IMR-90 (cell line): ENCODE measurements around the gene CD55. TPM values are rescaled to one million over a fixed set of nuclear protein-coding genes. Genes with fewer than 3 reads are reported as not detected.

Experiments
- ATAC-seq: fragments of 200-7000 bp; cut with Tn5 transposase; 2 replicates; pipeline ENCODE4 v1.9.1; 2020; ENCODE audit warnings: low read depth, mild to moderate bottlenecking, moderate library complexity
- BruUV-seq: library from RNA; stranded (reverse); fragments of 400-500 nt; replicated peaks from 2 replicates; lab custom pipeline; 2021; lab: Mats Ljungman, UMichigan
- CTCF ChIA-PET: fragments of 300-600 bp; formaldehyde crosslinking; extraction: SDS; loops from one replicate; lab custom pipeline; 2021; ENCODE audit warnings: antibody characterized with exemption; lab: Yijun Ruan, JAX
- POLR2A ChIA-PET: fragments of 300-600 bp; sonication (Branson Sonifier 250); formaldehyde crosslinking; loops from one replicate; lab custom pipeline; 2022; ENCODE audit warnings: antibody characterized with exemption; ENCODE audit not compliant: unreplicated experiment; lab: Charles Lee
- DNase-seq: peaks from one replicate; pipeline ENCODE4 v3.0.0; 2013
- H2AFZ ChIP-seq: replicated peaks from 2 replicates; pipeline ENCODE3; 2013; ENCODE audit warnings: low read length, mild to moderate bottlenecking; ENCODE audit not compliant: poor library complexity
- H2AK5ac ChIP-seq: 2 replicates; pipeline ENCODE4 v1.6.1; 2013; ENCODE audit warnings: low read depth, low read length, inconsistent platforms
- H2AK9ac ChIP-seq: replicated peaks from 2 replicates; pipeline ENCODE3; 2013; ENCODE audit warnings: mild to moderate bottlenecking, low read depth, low read length, moderate library complexity; ENCODE audit not compliant: poor library complexity
- H2BK120ac ChIP-seq: 2 replicates; pipeline ENCODE4 v1.6.1; 2013; ENCODE audit warnings: low read depth, low read length, inconsistent platforms
- H2BK15ac ChIP-seq: 3 replicates; pipeline ENCODE4 v1.6.1; 2013; ENCODE audit warnings: low read depth, low read length, inconsistent platforms
- H2BK20ac ChIP-seq: 2 replicates; pipeline ENCODE4 v1.6.1; 2013; ENCODE audit warnings: low read depth, mild to moderate bottlenecking, inconsistent platforms, low read length, moderate library complexity
- H2BK5ac ChIP-seq: 2 replicates; pipeline ENCODE4 v1.6.1; 2013; ENCODE audit warnings: mild to moderate bottlenecking, low read depth, low read length, inconsistent platforms; ENCODE audit not compliant: poor library complexity, severe bottlenecking
- H3K14ac ChIP-seq: replicated peaks from 2 replicates; pipeline ENCODE4 v1.6.1; 2013; ENCODE audit warnings: low read depth, low read length, inconsistent platforms
- H3K18ac ChIP-seq: 2 replicates; pipeline ENCODE4 v1.6.1; 2013; ENCODE audit warnings: low read depth, low read length, control low read depth
- H3K23ac ChIP-seq: 2 replicates; pipeline ENCODE4 v1.6.1; 2013; ENCODE audit warnings: low read depth, low read length, inconsistent platforms
- H3K27ac ChIP-seq: 2 replicates; pipeline ENCODE4 v1.5.1; 2013; ENCODE audit warnings: mild to moderate bottlenecking, control low read depth, low read length; ENCODE audit not compliant: insufficient read depth
- H3K27me3 ChIP-seq: 2 replicates; pipeline ENCODE4 v1.6.1; 2013; ENCODE audit warnings: low read length; ENCODE audit not compliant: control insufficient read depth, insufficient read depth
- H3K36me3 ChIP-seq: 2 replicates; pipeline ENCODE4 v1.6.1; 2013; ENCODE audit warnings: low read length, mixed read lengths; ENCODE audit not compliant: control insufficient read depth, insufficient read depth
- H3K4ac ChIP-seq: 2 replicates; pipeline ENCODE4 v1.6.1; 2013; ENCODE audit warnings: low read depth, low read length, inconsistent platforms
- H3K4me1 ChIP-seq: 2 replicates; pipeline ENCODE4 v1.6.1; 2013; ENCODE audit warnings: low read length, mixed read lengths; ENCODE audit not compliant: control insufficient read depth, insufficient read depth
- H3K4me2 ChIP-seq: 2 replicates; pipeline ENCODE4 v1.6.1; 2013; ENCODE audit warnings: low read depth, mild to moderate bottlenecking, control low read depth, low read length, moderate library complexity
- H3K4me3 ChIP-seq: 2 replicates; pipeline ENCODE4 v1.5.1; 2013; ENCODE audit warnings: low read depth, mild to moderate bottlenecking, control low read depth, low read length, moderate library complexity; ENCODE audit not compliant: insufficient read depth
- H3K56ac ChIP-seq: 2 replicates; pipeline ENCODE4 v1.6.1; 2013; ENCODE audit warnings: low read length, inconsistent platforms; ENCODE audit not compliant: insufficient read depth; ENCODE audit errors: extremely low read depth
- H3K79me1 ChIP-seq, 2 experiments: 2 replicates each; pipeline ENCODE4 v1.6.1; 2013; ENCODE audit warnings: low read length in 2 of 2, inconsistent platforms in 1 of 2, low read depth in 1 of 2
- H3K9ac ChIP-seq: 2 replicates; pipeline ENCODE4 v1.6.1; 2013; ENCODE audit warnings: low read depth, low read length, control low read depth
- H3K9me1 ChIP-seq: 2 replicates; pipeline ENCODE4 v1.6.1; 2013; ENCODE audit warnings: low read length, inconsistent platforms; ENCODE audit not compliant: insufficient read depth
- H3K9me3 ChIP-seq: 2 replicates; pipeline ENCODE4 v1.6.1; 2013; ENCODE audit warnings: low read length; ENCODE audit not compliant: control insufficient read depth, insufficient read depth
- H4K20me1 ChIP-seq: 2 replicates; pipeline ENCODE4 v1.6.1; 2013; ENCODE audit warnings: low read length, inconsistent platforms; ENCODE audit not compliant: insufficient read depth
- H4K5ac ChIP-seq: 2 replicates; pipeline ENCODE4 v1.6.1; 2013; ENCODE audit warnings: mild to moderate bottlenecking, low read depth, low read length, control low read depth
- H4K8ac ChIP-seq, 2 experiments: 2 replicates each; pipeline ENCODE4 v1.6.1; 2013; ENCODE audit warnings: low read depth in 2 of 2, low read length in 2 of 2, control low read depth in 1 of 2, inconsistent platforms in 1 of 2
- H4K91ac ChIP-seq: 2 replicates; pipeline ENCODE4 v1.6.1; 2013; ENCODE audit warnings: low read depth, low read length, inconsistent platforms; ENCODE audit not compliant: insufficient read depth
- BHLHE40 ChIP-seq: fragments of 150-350 bp; IDR thresholded peaks from 2 replicates; pipeline ENCODE4 v1.6.1; 2016; ENCODE audit warnings: mild to moderate bottlenecking, low read depth, low read length
- CEBPB ChIP-seq: IDR thresholded peaks from 2 replicates; pipeline ENCODE4 v1.6.1; 2012; ENCODE audit warnings: low read depth, low read length, improper control_type of control experiment
- CHD1 ChIP-seq: IDR thresholded peaks from 2 replicates; pipeline ENCODE4 v1.6.1; 2012; ENCODE audit warnings: low read depth, low read length, improper control_type of control experiment
- CTCF ChIP-seq: conservative IDR thresholded peaks from 2 replicates; pipeline ENCODE4 v1.5.1; 2012; ENCODE audit warnings: mild to moderate bottlenecking, low read depth, low read length, improper control_type of control experiment
- ELK1 ChIP-seq: fragments of 150-350 bp; IDR thresholded peaks from 2 replicates; pipeline ENCODE4 v1.6.1; 2016; ENCODE audit warnings: low read depth, mild to moderate bottlenecking, low read length, moderate library complexity, borderline replicate concordance
- FOS ChIP-seq: fragments of 150-350 bp; IDR thresholded peaks from 2 replicates; pipeline ENCODE4 v1.6.1; 2016; ENCODE audit warnings: low read depth, low read length
- MAFK ChIP-seq: IDR thresholded peaks from 2 replicates; pipeline ENCODE4 v1.6.1; 2012; ENCODE audit warnings: low read depth, low read length, improper control_type of control experiment
- MAZ ChIP-seq: IDR thresholded peaks from 2 replicates; pipeline ENCODE4 v1.6.1; 2012; ENCODE audit warnings: low read depth, mild to moderate bottlenecking, low read length, improper control_type of control experiment, moderate library complexity, borderline replicate concordance
- MXI1 ChIP-seq: IDR thresholded peaks from 2 replicates; pipeline ENCODE4 v1.6.1; 2012; ENCODE audit warnings: low read depth, mild to moderate bottlenecking, low read length, moderate library complexity, borderline replicate concordance
- NFE2L2 ChIP-seq: fragments of 150-350 bp; IDR thresholded peaks from 2 replicates; pipeline ENCODE4 v1.6.1; 2016; ENCODE audit warnings: low read depth, mild to moderate bottlenecking, low read length
- POLR2A ChIP-seq: IDR thresholded peaks from 2 replicates; pipeline ENCODE4 v1.6.1; 2012; ENCODE audit warnings: mild to moderate bottlenecking, low read depth, low read length
- RAD21 ChIP-seq: IDR thresholded peaks from 2 replicates; pipeline ENCODE4 v1.6.1; 2012; ENCODE audit warnings: low read length, improper control_type of control experiment
- RCOR1 ChIP-seq: IDR thresholded peaks from 2 replicates; pipeline ENCODE4 v1.6.1; 2012; ENCODE audit warnings: mild to moderate bottlenecking, low read length, improper control_type of control experiment; ENCODE audit not compliant: insufficient replicate concordance
- RFX5 ChIP-seq: IDR thresholded peaks from 2 replicates; pipeline ENCODE4 v1.8.0; 2012; ENCODE audit warnings: low read depth, mild to moderate bottlenecking, low read length, moderate library complexity
- SMC3 ChIP-seq: fragments of 150-350 bp; IDR thresholded peaks from 2 replicates; pipeline ENCODE4 v1.6.1; 2016; ENCODE audit warnings: low read depth, mild to moderate bottlenecking, antibody characterized with exemption, low read length, moderate library complexity
- USF2 ChIP-seq: fragments of 150-350 bp; IDR thresholded peaks from 2 replicates; pipeline ENCODE4 v1.6.1; 2017; ENCODE audit warnings: mild to moderate bottlenecking, antibody characterized with exemption, low read length, low read depth
- dilution Hi-C: fragments of 300-500 bp; cut with HindIII; formaldehyde crosslinking; loops from one replicate; pipeline ENCODE4 v1.14.3; 2018; ENCODE audit warnings: low sequenced_read_pairs; ENCODE audit not compliant: unreplicated experiment
- in situ Hi-C: fragments of 300-500 bp; cut with MboI; formaldehyde crosslinking; loops from 3 replicates; pipeline ENCODE4 v1.14.3; 2019; ENCODE audit warnings: low sequenced_read_pairs, inconsistent platforms, mixed read lengths
- intact Hi-C: fragments of 100-400 bp; cut with micrococcal nuclease; formaldehyde crosslinking; loops from 2 replicates; pipeline ENCODE4 v1.10.0; 2022
- polyA plus RNA-seq, 3 experiments: library from polyadenylated mRNA; depleted of rRNA; stranded (reverse); fragments of >200 nt; gene quantifications; 2 replicates each; pipeline ENCODE4 v1.2.3, GENCODE V29; 2012; ENCODE audit warnings: low replicate concordance in 1 of 3
- total RNA-seq: library from RNA; depleted of rRNA; stranded (reverse); fragments of >200 nt; gene quantifications from 2 replicates; pipeline ENCODE4 v1.2.3, GENCODE V29; 2012

Gene CD55
- total and polyA plus RNA-seq, 2 of the 4 experiments (the other 2 are of a cell fraction) = 6.6 to 11.5 TPM

- H3K23ac ChIP-seq = no peak overlapping the region
- in situ Hi-C loops = no loop called here
- H2AK9ac ChIP-seq = no peak overlapping the region
- ChIA-PET CTCF (no interaction called here), POLR2A (no interaction called here)
- no peak for ATAC-seq
- no peak overlapping the region for H3K27ac ChIP-seq
- H3K14ac ChIP-seq = no peak overlapping the region
- no peak overlapping the region for H3K4me3 ChIP-seq
- no peak overlapping the region for H3K9ac ChIP-seq
- H2AK5ac ChIP-seq = no peak overlapping the region
- H3K18ac ChIP-seq = no peak overlapping the region
- H3K4ac ChIP-seq = no peak overlapping the region
- H3K79me1 ChIP-seq = peaks cover 0 to 8% of the 10 kb centered on the region in 2 experiments; a peak in 2 of 4 replicates
- no peaks in the 10 kb centered on the region for H3K36me3 ChIP-seq
- H2AFZ ChIP-seq = no peak overlapping the region
- H2BK5ac ChIP-seq = no peak overlapping the region
- dilution Hi-C loops = no loop called here
- no peak overlapping the region for H2BK20ac ChIP-seq
- no peak overlapping the region for H4K8ac ChIP-seq
- no peak overlapping the region for H4K5ac ChIP-seq
- DNase-seq = no peak
- H3K56ac ChIP-seq = no peak overlapping the region
- peaks cover 11% of the 10 kb centered on the region for H3K9me1 ChIP-seq
- no peaks in the 10 kb centered on the region for H3K9me3 ChIP-seq
- BruUV-seq = no TSS peak
- no peak overlapping the region for H2BK15ac ChIP-seq
- no peaks in the 10 kb centered on the region for H3K27me3 ChIP-seq
- no peak for TF ChIP-seq POLR2A
- no peak for TF ChIP-seq RFX5
- TF ChIP-seq MXI1 = no peak
- no peak for TF ChIP-seq CHD1
- no peak for TF ChIP-seq USF2
- no peak for TF ChIP-seq CTCF
- TF ChIP-seq MAZ = no peak
- no peak for TF ChIP-seq ELK1
- TF ChIP-seq RCOR1 = no peak
- no peak for TF ChIP-seq CEBPB
- no peak for TF ChIP-seq FOS
- TF ChIP-seq NFE2L2 = no peak
- no peak for TF ChIP-seq BHLHE40
- TF ChIP-seq MAFK = no peak
- no peak for TF ChIP-seq RAD21
- TF ChIP-seq SMC3 = no peak
- intact Hi-C loops = no loop called here
- no peak overlapping the region for H4K91ac ChIP-seq
- H3K4me2 ChIP-seq = no peak overlapping the region
- no peak overlapping the region for H2BK120ac ChIP-seq
- H3K4me1 ChIP-seq = peaks cover 2% of the 10 kb centered on the region; the same call in 1 of the 2 replicates
- no peaks in the 10 kb centered on the region for H4K20me1 ChIP-seq
Observed at GRCh38 chr1:207319199-207319598, 2.3 kb upstream of the CD55 start.
